Mesenteric fat pad (tissue), 1 donor: ENCODE results near the gene ITPK1. TPM values are rescaled to one million over a fixed set of nuclear protein-coding genes. Genes with fewer than 3 reads are reported as not detected.

Experiments
- DNase-seq: peaks from one replicate; pipeline ENCODE4 v3.0.0-alpha.2; 2020; ENCODE audit warnings: low spot score
- total RNA-seq: library from RNA; stranded (reverse); fragmentation: NEBNext Ultra II Directional; extraction: Animal tissue kit (Norgen Biotek cat#: 25700); gene quantifications from one replicate; pipeline ENCODE4 v1.2.1, GENCODE V29; 2021
- donor health status: DM: yes; HTN: yes; CAD: no.

Gene ITPK1
- total RNA-seq, 1 donor from 2014 or later, result 267 TPM

DNA sequence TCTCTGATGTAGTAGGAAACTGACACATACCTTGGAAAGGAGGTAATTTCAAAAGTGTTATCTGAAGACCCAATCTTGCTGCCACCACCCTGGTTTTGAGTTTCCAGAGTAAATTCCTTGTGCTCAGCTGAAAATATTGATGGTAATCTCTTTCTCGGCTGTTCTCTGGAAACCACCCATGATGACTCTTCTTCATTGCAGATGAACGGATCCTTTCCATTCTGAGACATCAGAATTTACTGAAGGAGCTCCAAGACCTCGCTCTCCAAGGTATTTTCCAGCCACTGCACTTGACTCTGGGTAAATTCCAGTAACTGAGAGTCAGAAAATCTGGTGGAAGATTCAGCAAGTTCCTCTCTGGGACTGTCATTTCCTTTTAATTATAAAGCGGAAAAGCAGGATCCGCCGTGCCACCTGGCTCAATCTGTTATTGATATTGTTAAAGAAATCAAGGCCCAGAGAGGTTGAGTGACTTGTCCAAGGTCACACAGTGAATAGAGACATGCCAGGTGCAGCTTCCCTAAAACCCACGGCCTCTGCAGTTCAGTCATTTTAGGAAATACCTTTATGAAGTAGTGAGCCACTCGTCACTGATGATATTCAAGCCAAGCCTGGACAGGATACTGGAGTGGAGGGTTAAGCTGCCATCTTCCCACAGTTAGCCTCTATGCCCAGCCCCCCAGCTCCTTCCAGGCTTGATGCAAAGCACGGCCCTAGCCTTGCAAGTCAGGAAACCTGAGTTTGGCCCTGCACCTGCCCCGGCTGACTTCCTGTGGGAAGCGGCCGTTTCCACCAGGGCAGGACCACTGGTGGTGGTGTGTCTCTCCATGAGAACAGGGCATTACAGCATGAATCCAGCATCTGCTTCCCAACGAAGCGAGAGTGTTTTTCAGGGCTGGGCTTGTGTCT lies 188.1 kb downstream of the ITPK1 start:
- no peak for DNase-seq

DNA sequence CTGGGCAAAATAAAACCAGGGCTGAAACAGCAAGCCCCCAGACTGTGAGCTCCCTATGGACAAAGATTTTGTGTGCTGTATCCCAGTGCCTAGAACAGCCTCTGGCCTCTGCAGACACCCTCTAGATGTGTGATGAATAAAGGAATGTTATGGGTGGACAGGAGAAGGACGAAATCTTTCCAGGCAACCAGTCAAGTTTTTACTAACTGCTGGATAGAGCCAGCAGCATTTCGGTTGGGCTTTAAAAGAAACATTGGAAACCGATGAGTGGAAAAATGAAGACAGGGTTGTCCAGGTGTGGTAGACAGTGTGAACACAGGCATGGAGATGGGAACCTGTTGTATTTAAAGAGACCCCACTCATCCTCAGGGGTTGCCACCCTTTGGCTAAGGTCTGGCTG lies 188.8 kb downstream of the ITPK1 start:
- DNase-seq, result no peak

DNA sequence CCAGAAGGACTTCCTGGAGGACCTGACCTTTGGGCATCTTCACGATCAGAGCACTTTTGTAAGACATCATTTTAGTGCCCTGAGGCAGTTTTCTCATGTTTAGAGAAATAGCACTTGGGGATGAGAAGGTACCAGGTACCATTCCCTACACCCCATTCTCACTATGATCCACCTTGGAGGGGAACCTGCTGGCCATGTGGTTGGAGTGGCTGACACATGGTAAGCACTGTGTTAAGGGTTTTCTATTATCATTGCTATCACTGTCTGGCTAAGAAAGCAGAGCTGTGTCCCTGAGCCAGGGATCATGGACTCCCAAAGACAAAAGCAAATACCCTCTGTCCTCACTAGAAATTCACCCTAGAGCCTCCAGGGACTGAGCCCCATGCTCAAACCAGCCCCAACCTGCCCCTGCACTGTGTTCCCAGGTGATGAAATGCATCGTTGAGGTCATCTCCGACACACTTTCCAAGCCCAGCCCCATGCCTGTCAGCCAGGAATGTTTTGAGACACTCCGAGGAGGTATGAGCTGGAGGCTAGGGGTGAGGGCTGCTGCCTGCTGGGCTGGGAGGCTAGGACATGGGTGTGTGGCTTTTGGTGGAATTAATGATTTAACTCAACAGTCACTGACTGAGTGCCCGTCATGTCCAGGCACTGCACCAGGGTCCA lies 189.4 kb downstream of the ITPK1 start:
- DNase-seq, result no peak

DNA sequence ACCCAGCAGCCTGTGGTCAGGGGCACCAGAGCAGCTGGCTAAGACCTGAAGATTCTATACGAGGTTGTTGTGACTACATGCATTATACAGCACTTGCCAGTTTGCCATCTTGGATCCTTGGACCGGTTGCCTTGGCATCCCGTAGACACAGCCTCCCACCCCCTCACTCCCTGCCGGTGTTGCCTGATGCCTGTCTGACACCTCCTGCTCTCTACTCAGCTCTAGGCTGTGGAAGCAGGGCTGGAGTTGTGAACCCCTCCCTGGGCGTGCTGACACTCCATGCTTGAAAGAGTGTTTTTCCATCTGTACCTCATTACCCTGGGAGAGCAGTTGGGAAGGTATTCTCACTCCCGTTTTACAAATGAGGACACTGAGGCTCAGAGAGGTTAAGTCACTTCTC lies 190.3 kb downstream of the ITPK1 start:
- DNase-seq, result no peak

DNA sequence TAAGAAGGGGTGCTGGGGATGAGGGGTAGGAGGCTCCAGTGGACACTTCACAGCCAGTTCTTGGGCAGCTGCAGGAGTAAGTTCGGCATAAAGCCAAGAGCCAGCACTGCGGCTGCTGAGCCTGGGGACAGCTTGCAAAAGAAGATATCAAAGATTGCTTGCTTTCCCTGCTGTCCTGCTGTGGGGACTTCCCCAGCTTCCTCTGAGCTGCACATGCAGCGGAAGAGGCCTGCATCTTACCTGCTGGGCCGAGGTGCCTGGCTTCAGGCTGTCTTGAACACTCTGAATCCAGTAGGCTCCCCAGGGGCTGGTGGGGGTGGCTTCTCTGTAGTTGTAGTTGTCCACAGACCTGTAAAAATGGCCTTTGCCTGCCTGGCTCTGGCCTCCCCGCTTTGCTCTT lies 191.5 kb downstream of the ITPK1 start:
- no peak for DNase-seq

DNA sequence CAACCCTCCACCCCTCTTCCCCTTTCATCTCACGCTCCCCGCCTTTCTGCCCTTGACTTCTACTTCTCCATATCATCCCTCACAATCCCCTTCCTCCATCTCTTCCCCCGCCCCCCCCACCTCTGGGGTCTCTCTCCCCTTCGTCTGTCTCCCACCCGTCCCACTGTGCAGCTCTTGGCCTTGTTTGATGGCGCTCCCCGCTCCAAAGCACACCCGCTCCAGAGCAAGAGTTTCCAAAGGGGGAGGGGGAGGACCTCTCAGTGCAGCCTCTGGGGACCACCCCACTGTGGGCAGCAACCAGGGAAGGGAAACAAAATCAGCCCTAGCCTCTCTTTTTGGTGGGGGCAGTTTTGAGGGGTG lies 192.0 kb downstream of the ITPK1 start:
- no peak for DNase-seq

DNA sequence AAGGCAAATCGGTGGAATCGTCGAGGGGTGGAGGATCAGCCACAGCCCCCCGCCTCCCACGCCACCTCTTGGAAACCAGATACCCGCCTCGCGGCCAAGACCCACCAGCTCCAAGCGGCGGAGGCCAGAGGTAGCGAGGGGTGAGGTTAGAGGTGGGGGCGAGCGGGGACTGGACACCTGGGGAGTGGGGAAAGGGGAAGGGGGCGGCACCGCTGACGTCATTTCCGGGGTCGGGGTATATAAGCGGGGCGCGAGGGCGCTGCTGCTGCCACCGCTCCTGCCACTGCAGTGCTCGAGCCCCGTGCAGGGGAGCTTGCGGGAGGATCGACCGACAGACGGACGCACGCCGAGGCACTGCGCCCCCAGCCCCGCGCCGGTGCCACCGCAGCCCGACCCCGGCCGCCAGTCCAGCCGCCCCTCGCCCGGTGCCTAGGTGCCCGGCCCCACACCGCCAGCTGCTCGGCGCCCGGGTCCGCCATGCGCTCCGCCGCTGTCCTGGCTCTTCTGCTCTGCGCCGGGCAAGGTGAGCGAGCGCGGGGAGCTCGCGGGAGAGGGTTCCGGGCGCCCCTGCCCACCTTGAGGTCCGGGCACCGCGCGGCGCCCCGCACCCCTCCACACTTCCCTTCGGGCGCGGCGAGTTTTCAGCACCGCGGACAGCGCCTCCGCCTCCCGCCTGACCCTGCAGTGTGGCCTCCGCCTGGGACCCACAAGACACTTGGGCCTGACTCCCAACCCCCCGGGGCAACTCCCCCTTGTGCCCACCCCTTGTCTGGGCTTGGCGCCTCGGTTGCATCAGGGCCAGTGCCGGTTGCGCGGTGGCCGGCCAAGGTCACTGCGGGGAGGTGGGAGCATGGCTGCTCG lies 192.6 kb downstream of the ITPK1 start, which contains the start of gene CHGA:
Gene CHGA, plus strand, starts transcription at position 268 of the 861 bp plus-strand sequence. Its CDS starts 210 bp downstream, at position 478.
- DNase-seq, result no peak

DNA sequence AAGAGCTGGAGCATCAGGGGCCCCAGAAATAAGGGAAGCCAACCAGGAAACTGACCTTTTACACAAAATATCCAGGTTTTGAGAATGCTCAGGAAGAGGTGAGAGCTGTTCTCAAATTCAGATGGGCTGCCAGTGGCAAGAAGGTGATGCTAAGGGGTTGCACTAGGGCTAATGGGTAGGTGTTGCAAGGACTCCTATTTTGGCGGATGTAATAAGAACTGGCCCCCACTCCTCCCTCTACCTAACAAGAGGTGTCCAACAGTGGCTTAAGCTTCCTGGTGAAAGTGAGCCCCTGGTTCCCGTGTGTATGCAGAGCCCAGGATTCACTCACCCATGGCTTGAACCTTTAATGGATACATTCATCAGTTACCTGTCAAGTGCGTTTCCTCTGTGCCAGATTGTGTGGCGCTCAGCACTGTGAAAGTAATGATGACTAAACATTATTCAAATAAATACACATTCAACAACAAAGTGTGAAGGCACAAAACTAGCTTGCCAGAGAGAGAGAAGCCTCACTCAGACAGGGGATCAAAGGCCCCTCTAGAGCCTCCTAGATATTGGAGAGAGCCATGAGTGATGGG lies 193.5 kb downstream of the ITPK1 start:
- DNase-seq, result no peak

DNA sequence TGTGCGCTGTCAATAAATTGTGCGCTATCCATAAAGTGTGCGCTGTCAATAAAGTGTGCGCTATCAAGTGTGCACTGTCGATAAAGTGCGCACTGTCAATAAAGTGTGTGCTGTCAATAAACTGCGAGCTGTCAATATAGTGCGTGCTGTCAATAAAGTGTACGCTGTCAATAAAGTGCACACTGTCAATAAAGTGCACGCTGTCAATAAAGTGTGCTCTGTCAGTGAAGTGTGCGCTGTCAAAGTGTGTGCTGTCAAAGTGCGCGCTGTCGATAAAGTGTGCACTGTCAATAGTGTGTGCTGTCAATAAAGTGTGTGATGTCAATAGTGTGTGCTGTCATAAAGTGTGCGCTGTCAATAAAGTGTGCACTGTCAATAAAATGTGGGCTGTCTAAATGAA lies 195.7 kb downstream of the ITPK1 start:
- DNase-seq, result no peak

DNA sequence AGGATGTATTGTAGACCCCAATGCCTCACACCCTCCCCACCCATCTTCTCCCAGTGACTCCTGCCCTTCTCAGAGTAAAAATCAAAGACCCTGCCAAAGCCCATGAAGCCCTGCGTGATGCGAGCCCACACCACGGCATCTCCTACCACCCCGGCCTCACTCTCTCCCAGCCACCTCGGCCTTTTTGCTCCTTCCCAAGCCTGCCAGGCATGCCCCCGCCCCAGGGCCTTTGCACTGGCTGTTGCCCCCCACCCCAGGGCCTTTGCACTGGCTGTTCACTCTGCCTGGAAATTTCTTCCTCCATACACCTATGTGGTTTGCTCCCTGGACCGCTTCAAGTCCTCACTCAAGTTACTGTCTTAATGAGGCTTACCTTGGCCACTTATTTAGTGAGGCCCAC lies 197.8 kb downstream of the ITPK1 start:
- DNase-seq, result no peak

DNA sequence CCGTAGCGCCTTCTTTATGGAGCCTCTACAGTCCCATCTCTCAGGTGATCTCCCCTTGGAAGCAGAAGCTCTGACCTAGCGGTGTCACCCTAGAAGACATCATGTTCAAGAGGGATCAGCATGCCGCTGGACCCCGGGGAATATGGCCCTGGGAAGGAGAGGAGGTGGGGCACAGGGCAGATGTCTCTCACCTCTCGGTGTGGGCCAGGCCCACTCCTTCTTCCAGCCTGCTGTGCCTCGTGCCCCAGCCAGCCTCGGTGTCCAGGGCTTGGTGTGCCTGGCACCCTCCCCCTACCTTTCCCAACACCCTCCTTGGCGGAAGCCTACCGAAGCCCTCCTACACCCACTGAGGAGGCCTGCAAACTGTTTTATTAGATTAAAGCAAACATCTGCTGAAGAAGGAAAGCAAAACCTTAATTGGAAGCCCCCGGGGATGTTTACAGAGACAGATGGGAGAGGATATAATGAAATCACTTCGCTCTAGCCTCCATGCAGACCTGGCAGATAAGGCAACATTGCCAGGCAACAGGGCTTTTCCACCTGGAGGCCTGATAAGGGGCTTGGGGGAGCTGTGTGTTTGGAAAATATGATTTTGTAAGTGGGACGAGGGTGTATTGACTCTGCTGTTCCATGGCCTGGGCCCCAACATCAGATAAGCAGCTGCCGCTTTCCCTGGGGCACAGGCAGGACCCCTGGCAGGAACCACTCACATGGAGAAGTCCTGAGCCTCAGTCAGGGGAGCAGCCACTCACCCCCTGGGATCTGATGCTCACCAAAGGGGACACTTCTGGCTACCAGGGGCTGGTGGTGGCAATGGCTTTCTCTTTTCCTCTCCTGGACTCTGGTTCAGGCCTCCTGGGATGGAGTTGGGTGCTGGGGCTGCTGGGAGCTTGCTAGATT lies 198.4 kb downstream of the ITPK1 start:
- DNase-seq, result no peak

DNA sequence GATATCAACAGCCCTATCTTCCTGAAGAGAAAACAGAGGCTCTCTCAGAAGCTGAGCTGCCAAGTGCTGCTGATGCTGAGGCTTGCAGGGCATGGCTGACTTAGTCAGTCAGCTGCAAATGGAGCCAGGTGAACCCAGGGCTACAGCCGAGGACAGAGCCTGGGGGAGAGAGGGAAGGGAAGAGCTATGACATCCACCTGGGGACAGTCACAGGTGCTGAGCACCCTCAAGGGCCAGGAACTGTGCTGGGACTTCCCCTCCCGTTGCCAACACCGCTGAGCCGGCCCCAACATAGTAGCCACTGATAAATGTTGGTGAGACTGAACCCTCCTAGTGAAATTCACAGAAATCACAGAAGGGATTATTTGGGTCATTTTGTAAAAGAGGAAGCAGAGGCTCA lies 199.5 kb downstream of the ITPK1 start:
- DNase-seq, result no peak

DNA sequence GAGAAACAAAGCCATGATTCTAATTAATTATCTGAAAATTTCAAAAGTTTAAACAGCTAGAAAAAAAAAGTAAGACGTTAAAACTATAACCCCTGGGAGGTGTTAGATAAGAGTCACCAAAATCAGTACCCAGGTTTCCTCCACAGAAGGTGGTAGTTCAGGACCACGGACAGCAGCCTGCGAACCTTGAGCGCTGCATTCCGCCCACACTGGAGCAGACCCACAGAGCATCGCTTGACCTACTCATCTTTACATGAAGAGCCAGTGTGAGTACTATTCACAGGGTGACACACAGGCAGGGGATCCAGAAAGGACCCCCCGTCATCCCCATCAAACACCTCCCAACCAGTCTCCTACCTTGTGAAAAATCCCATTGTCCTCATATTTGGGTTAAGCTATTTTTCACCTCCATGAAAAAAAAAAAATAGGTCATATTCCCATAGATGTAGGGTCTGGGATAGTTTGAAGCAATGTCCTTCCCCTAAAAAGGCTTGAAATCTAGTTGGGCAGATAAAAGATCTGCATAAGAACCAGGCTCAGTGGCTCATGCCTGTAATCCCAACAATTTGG lies 201.6 kb downstream of the ITPK1 start:
- no peak for DNase-seq

DNA sequence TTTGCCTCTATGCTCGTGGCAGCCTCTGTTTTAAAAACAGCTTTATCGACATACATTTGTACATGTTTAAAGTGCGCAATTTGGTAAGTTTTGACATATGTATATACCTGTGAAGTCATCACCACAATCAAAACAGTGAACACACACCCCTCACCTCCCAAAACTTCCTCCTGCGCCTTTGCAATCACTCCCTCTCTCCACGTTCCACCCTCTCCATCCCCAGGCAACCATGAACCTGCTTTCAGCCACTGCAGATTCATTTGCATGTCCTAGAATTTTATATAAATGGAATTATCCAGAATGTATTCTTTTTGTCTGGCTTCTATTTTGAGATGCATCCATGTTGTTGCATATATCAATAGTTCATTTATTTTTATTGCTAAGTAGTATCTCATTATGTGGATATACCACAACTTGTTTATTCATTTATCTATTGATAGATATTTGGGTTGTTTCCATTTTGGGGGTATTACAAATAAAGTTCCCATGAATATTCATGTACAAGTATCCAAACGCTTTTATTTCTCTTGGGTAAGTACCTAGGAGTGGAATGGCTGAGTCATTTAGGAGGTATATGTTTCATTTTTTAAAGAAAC lies 208.3 kb downstream of the ITPK1 start:
- no peak for DNase-seq

DNA sequence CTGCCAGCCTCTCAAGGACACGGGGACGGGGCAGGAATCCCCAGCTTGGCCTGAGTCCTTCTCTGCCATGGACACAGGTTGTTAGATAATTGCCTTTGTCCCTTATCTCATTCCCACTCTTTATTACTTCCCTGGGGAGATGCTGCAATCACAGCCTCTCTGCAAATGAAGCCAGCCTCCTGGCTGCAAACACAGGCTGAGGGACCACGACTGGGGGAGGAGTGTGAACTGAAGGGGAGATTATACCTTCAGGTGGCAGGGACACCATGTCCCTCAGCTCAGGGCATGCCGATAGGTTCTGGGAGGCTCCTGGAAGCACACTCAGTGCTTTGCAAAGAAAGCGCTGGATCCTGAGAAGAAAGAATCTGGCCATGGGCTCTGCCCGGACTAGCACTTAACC lies 208.9 kb downstream of the ITPK1 start:
- DNase-seq, result no peak

DNA sequence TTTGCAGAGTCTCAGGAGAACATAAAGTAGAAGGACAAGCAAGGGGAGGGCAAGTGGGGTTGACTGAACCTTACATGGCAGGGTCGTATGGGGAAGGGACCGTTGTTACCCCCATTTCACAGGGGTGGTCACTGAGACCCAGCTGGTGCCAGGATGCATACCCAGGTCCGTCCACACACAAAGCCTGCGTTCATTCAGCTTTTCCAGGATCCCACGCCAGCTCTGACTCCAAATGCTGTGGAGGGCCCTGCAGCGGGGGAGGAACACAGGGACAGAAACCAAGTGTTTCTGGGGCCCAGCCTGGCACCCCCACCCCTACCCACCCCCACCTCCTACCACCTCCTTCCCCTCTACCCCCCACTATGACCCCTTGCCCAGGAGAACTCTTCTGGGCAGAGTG lies 209.3 kb downstream of the ITPK1 start:
- no peak for DNase-seq

DNA sequence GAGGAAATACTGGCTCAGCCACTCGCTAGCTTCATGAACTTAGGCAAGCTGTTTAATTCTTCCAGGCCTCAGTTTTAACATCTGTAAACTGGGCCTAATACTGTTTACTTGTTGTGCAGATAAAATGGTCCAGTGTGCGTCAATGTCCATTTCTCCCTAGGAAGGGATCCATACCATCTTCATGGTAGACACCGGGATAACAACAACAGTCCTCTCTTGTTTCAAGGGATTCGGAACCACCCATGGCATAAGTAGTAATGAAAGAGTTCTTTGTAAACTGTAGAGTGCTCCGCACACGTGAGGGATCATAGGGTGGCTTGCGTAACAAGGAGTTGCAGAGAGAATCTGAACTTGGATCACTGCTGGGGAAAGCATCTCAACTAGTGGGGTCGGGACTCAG lies 210.1 kb downstream of the ITPK1 start:
- no peak for DNase-seq

DNA sequence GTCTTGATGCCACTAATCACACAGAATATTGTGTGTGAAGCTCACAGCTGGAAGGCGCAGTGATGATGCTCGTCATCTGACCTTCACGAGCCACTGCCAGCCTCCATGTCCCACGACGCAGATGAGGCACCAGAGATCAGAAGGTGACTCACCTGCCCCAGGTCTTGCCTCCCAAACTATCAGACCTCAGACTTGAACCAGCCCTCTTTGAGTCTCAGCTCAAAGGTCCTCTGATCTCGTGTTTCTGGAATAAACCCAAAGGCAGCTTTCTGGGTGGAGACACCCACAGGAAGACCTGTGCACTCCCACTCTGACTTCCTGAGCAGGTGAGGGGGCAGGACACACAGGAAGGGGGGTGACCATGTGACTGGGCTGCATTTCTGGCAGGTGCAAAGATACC lies 212.4 kb downstream of the ITPK1 start:
- DNase-seq, result no peak

DNA sequence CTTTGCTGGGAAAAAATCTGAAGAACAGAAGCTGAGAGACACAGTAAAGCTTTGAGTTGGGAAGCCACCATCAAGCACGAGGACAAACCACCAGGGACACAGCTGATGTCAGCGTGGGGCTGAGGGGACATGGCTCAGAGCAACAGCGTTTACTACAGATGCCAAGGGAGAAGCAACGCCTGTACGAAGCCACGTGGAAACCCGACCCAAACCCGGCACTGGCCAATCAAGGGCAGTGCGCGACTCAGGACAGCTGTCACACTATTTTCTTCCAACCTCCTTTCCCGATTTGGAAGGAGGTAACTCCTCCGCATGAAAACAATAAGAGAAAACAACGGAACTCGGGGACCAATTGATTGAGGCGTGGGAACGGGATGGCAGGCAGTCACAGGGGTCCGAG lies 213.0 kb downstream of the ITPK1 start:
- DNase-seq, result no peak

DNA sequence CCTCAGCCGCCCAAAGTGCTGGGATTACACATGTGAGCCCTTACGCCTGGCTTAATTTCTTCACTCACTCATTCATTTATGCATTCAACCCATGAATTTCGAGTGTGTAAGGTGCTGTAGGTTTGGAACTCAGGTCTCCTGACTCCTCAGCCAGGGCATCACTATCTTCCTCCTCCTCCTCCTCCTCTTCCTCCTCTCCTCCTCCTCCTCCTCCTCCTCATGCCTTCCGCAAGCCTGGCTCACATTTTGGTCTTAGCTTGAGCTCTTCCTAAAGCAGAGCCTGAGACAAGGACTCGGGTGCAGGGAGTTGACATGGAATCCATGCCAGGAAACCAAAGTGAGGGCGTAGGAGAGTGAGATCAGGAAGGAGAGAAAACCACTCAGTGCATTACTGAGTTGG lies 213.5 kb downstream of the ITPK1 start:
- no peak for DNase-seq
